Kasumi-1 (cell line): ENCODE data around the gene ALG1L2.
"Not testable (repeated sequence)": the region's sequence is repeated elsewhere in the genome, so short reads cannot be mapped to it uniquely, and the experiment has no call there.

ENCODE experiments used
- DNase-seq, 2 experiments: peaks; one replicate each; lab custom pipeline; 2025; lab: John Stamatoyannopoulos, UW

ALG1L2 gene, protein sequence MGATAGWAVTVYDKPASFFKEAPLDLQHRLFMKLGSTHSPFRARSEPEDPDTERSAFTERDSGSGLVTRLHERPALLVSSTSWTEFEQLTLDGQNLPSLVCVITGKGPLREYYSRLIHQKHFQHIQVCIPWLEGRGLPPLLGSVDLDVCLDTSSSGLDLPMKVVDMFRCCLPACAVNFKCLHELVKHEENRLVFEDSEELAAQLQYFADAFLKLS

DNA sequence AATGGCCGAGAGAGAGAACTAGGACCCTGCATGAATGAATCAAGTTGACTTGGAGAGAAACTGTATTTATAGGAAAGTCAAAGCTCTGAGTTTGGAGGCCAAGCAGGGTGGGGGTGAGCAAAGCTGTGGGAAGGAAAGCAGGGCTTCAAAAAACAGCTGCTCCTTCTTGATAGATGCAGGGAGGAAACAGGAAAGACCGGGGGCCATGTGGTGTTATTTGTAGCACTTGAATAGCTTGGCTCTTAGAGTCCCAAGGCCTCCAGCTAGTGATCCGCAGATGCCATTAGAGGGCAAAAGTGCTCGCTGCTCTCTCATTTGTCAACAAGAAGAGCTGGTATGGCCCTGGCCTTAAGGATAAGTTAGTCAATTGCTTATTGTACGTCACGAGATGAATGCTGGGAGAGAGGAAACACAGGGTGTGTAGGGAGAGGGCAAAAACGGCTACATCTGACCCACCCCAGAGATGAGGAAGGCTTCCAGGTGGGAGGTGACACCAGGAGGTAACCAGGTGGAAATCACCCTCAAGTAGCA lies at the start of gene ALG1L2:
TSS of gene ALG1L2 (plus strand) at position 481 of the 531 bp plus-strand sequence. CDS start 186 bp downstream, outside the sequence.
- peak; percentile 63 to 70 for DNase-seq

GRCh38 chr3:130037126-130037815 lies 44.4 kb upstream of the ALG1L2 start:
- DNase-seq = not testable (repeated sequence)

- not testable (repeated sequence) for DNase-seq
Measured at GRCh38 chr3:130042736-130043135, 38.9 kb upstream of the ALG1L2 start.

DNA sequence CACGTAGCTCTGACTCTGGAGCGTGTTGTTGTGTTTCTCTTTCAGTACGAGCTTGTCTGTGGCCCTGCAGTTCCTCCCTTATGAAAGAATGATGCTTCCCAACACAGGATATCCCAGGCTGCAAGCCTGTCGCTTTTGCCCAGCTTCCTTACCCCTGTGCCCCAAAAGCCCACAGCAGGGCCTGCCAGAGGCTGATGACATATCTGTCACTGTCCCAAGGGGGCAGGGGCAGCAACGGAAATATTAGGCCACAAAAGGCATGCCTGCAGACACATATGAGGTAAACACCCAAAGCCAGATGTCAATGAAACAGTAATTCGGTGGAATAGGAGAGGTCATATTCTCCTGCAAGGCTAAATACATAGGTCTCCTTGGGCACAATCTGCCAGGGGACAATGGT lies 38.0 kb upstream of the ALG1L2 start:
- not testable (repeated sequence) for DNase-seq

- no peak for DNase-seq
Measured at GRCh38 chr3:130044370-130044769, 37.3 kb upstream of the ALG1L2 start.

GRCh38 chr3:130048726-130049125 lies 32.9 kb upstream of the ALG1L2 start:
- DNase-seq = no peak

DNA sequence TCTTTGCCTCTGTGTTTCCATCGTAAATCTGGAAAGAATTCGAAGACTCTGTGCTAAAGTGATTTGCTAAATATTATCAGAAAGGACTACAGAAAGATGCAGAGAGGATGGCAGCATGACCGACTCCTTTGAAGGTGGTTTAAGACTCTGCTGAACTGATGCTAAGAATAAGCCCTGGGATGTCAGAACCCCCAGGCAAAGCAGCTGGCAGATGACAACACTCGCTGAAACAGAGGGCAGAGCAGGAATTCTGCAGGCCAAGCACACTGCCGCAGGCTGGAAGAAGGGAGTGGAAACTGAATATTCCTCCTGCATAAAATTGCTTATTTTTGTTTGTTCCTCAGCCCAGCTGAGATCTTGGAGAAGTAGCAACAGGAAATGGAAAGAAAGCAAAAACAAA lies 29.3 kb upstream of the ALG1L2 start:
- DNase-seq = not testable (repeated sequence)

DNA sequence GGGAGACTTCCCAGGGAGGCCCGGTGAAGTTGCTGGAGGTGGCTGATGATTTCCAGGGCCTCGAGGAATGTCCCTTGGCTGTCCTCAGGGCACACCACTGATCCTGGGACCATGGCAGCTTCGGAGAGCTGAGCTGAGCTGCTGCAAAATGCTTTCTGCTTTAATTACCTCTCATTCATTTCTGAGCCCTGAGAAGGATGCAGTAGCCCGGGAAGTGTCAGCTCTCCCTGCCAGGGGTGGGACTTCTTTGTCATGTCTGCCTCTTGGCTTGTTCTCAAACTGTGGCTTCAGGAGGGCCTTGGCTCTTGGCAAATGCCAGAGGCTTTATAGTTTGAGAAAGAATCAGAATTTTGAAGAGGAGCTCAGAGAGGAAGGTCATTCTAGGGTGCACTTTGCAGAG lies 28.7 kb upstream of the ALG1L2 start:
- not testable (repeated sequence) for DNase-seq

DNA sequence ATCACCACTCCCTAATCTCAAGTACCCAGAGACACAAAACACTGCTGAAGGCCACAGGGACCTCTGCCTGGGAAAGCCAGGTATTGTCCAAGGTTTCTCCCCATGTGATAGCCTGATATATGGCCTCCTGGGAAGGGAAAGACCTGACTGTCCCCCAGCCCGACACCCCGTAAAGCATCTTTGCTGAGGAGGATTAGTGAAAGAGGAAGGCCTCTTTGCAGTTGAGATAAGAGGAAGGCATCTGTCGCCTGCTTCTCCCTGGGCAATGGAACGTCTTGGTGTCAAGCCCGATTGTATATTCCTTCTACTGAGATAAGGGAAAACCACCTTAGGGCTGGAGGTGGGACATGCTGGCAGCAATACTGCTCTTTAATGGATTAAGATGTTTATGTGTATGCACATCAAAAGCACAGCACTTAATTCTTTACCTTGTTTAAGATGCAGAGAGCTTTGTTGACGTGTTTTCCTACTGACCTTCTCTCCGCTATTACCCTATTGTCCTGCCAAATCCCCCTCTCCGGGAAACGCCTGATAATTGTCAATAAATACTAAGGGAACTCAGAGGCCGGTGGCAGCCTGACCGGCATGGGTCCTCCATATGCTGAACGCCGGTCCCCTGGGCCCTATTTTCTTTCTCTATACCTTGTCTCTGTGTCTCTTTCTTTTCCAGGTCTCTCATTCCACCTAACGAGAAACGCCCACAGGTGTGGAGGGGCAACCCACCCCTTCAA lies 23.9 kb upstream of the ALG1L2 start:
- DNase-seq = not testable (repeated sequence)

DNA sequence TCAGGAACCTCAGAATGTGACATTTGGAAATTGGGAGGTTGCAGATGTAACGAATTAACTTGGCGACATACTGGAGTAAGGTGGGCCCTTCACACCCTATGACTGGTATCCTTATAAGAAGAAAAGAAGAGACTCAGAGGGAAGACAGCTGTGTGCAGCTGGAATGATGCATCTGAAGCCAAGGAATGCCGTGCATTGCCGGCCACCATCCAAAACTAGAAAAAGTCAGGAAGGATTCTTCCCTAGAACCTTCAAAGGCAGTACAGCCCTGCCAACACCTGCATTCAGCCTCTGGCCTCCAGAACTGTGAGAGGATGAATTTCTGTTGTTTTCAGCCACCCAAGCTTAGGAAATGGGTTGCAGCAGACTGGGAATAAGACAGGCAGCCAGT lies 23.4 kb upstream of the ALG1L2 start:
- DNase-seq = not testable (repeated sequence)

DNA sequence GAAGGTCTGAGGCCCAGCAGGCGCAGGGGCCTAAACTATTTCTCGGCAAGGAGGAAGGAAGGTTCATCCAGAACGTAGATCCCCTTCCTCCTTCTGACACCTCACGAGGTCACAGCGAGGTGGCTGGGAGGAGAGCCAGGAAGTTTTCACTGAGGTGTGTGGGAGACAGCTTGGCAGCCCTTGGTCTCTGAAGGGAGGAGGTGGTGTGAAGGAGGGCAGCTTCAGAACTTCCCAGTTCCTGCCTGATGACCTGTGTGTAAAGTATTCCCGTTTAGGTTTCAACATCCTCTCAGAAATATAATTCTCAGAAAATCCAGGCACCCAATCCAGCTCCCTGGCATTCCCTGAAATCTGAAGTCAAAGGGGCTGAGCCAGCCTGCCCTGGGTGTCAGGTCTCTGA lies 22.9 kb upstream of the ALG1L2 start:
- not testable (repeated sequence) for DNase-seq

DNA sequence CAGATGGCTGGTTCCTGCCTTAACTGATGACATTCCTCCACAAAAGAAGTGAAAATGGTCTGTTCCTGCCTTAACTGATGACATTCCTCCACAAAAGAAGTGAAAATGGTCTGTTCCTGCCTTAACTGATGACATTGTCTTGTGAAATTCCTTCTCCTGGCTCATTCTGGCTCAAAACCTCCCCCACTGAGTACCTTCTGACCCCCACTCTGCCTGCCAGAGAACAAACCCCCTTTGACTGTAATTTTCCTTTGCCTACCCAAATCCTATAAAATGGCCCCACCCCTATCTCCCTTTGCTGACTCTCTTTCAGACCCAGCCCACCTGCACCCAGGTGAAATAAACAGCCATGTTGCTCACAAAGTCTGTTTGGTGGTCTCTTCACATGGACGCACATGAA lies 22.5 kb upstream of the ALG1L2 start:
- not testable (repeated sequence) for DNase-seq

GRCh38 chr3:130073582-130073981 lies 8.0 kb upstream of the ALG1L2 start:
- DNase-seq = no peak

DNA sequence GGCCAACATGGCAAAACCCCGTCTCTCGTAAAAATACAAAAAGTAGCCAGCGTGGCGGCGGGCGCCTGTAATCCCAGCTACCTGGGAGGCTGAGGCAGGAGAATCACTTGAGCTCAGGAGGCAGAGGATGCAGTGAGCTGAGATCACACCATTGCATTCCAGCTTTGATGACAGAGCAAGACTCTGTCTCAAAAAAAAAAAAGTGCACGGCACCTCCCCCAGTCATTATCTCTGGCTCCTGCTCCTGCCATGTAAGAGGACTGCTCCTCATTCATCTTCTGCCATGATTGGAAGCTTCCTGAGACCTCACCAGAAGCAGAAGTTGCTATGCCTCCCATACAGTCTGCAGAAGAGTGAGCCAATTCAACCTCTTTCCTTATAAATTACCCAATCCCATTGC lies 4.0 kb upstream of the ALG1L2 start:
- DNase-seq = no peak

GRCh38 chr3:130083363-130084090 lies 1.9 kb downstream of the ALG1L2 start:
- DNase-seq = not testable (repeated sequence)

GRCh38 chr3:130084436-130084980 lies 2.9 kb downstream of the ALG1L2 start:
- no peak for DNase-seq

DNA sequence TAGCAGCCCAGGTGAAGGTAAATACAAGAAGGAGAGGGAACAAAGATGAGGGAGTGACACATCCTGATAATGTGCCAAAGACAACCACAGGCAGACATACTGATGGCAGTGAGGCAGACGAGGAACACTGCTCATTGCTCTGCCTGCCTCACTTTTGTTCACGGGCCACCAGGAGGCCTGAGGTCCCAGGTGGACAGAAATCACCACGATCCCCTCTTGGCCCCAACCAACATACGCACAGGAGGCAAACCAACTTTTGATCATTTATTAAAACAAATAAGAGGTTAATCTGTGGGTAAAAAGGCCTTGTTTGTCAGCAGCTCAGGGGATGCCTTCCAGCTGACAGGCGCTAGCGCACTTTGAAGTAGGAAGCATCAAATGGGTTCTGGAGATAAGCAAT lies 4.2 kb downstream of the ALG1L2 start:
- no peak for DNase-seq

DNA sequence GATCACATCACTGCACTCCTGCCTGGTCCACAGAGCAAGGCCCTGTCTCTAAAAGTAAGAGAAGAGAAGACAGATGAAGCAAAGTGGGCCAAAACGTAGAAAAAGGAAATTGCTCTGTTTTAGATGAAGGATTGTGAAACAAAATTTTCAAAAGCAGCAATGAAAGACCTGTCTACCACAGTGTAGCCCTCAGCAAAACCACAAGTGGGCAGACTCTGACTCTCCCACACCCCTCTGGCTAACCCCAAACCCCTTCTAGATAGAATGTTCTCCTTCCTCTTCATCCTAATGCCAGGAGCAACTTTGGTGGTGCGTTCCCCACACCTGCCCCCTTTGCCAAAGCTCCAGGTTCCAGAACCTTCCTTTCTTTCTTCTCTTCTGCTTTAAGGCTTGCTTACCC lies 5.0 kb downstream of the ALG1L2 start:
- not testable (repeated sequence) for DNase-seq

DNA sequence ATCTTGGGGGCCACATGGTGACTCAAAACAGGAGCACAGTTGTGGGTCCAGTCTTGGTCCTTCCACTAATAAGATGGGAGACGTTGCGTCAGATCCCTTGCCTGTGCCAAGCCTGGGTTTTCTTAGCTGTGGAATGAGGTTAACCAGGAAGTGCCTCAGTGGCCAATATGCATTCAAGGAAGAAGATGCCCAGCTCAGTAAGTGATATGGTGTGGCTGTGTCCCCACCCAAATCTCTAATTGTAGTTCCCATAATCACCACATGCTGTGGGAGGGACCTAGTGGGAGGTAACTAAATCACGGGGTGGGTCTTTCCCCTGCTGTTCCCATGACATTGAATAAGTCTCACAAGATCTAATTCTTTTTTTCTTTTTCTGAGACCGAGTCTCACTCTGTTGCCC lies 6.4 kb downstream of the ALG1L2 start:
- DNase-seq = no peak

- DNase-seq = not testable (repeated sequence)
Measured at GRCh38 chr3:130090681-130091080, 9.1 kb downstream of the ALG1L2 start.

DNA sequence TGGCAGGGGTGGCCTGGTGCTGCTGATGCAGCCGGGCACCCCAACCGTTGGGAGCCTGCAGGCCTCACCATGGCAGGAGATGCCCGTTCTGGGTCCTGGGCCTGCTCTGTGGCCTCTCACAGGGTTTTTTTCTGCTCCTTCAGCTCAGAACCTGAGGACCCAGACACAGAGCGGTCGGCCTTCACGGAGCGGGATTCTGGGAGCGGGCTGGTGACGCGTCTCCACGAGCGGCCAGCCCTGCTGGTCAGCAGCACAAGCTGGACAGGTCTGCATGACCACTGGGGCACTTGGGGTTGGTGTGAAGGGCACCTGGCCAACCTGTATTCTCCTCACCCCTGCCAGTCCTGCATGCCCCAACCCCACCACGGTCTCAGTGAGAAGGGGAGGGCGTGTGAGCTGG lies 10.3 kb downstream of the ALG1L2 start:
- DNase-seq = no peak
